Ishikawa (cell line): ENCODE data around the gene SH3PXD2A.

ENCODE experiments used
- CREB1 ChIP-seq: IDR thresholded peaks from 2 replicates; pipeline ENCODE4 v1.6.1; 2012; ENCODE audit warnings: low read depth
- EP300 ChIP-seq: IDR thresholded peaks from 2 replicates; pipeline ENCODE4 v1.6.1; 2012; ENCODE audit warnings: borderline replicate concordance
- FOXM1 ChIP-seq: IDR thresholded peaks from 2 replicates; pipeline ENCODE4 v1.6.1; 2012; ENCODE audit warnings: low read depth, borderline replicate concordance
- NFIC ChIP-seq: IDR thresholded peaks from 2 replicates; pipeline ENCODE4 v1.6.1; 2012
- RAD21 ChIP-seq: IDR thresholded peaks from 2 replicates; pipeline ENCODE4 v1.6.1; 2012; ENCODE audit warnings: low read depth
- TAF1 ChIP-seq: IDR thresholded peaks from 2 replicates; pipeline ENCODE4 v1.6.1; 2012; ENCODE audit warnings: low read depth, mild to moderate bottlenecking
- TCF12 ChIP-seq: IDR thresholded peaks from 2 replicates; pipeline ENCODE4 v1.6.1; 2012; ENCODE audit warnings: low read depth
- TEAD4 ChIP-seq: IDR thresholded peaks from 2 replicates; pipeline ENCODE4 v1.6.1; 2012
- YY1 ChIP-seq: IDR thresholded peaks from 2 replicates; pipeline ENCODE4 v1.6.1; 2012; ENCODE audit warnings: low read depth
- ZBTB7A ChIP-seq: IDR thresholded peaks from 2 replicates; pipeline ENCODE4 v1.6.1; 2012; ENCODE audit warnings: low read depth
- TF ChIP-seq, protein P1 (sequence below): IDR thresholded peaks from 2 replicates; pipeline ENCODE4 v1.6.1; 2012

DNA sequence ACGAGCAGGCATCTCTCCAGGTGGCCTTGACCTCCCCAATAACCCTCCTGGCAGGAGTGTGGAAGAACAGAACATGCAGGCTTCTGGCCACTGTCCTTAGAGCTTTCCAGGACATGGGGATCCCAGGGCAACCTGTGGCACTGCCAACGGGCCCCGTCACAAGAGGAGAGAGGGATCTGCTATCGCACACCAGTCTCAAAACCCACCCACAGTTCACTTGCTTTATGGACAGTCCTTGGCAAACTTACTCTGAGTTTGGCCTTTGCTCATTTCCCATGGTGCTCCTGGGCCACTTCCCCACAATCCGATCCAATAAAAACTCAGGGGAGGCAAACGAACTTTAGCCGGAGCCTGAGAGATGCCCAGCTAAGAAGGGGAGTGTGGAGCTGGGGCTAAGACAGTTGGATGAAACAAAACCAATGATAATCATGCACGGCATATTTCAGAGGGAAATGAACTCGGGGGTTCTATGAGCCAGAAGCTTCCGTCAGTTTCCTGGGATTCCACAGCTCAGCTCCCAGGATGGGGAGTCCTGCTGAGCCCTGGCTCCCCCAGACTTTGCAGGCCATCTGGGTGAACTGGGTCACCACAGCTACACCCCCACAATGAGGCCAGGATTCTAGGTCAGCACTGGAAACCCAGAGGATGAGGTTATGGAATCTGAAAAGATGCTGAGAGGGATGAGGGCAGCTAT, 203.4 kb downstream of the SH3PXD2A start:
- TF ChIP-seq TAF1 (no peak), CREB1 (no peak), RAD21 (no peak), EP300 (no peak), YY1 (no peak), TCF12 (no peak), FOXM1 (no peak), ZBTB7A (no peak), NFIC (no peak), TEAD4 (no peak)
- TF ChIP-seq, protein P1, sequence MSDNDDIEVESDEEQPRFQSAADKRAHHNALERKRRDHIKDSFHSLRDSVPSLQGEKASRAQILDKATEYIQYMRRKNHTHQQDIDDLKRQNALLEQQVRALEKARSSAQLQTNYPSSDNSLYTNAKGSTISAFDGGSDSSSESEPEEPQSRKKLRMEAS = no peak
